Nucleus accumbens (tissue), 56 donors: ENCODE data around the gene OR10V1.
"Not testable (repeated sequence)": the region's sequence is repeated elsewhere in the genome, so short reads cannot be mapped to it uniquely, and the experiment has no call there.

Experiments used
- DNase-seq, 56 donors: peaks; one replicate each; lab custom pipeline; 2025; lab: John Stamatoyannopoulos, UW

The OR10V1 gene

GRCh38 chr11:59716051-59716450 is 2.4 kb upstream of the OR10V1 start:
- DNase-seq: no peak

DNA sequence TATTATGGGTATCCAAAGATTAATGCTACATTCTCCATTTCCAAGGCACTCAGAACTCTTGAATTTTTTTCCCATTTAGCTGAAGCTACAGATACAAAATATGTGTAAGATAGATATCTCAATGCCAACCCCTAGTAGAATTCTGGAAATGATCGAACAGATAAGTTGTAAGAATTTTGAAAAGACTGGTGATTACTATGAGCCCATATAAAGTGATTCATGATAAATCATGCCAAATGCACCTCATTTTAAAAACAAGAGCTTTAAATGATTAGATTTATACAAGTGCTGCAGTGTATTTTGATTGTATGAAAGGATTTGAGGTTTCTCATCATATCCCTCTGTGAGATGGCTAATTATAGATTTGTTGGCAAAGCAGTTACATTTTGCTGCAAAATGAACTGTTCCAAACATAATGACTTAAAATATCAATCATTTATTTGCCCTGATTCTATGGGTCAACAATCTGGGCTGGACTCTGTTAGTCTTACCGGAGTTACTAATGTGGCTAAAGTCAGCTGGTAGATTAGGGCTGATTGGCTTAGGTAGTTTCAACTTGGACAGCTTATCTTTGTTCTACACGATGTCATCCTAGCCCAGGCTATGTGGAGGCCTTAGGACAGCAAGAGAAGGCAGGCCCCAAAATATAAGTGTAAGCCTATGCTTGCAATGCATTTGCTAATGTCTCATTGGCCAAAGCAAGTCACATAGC is 3.4 kb downstream of the OR10V1 start:
- DNase-seq: no peak

GRCh38 chr11:59708537-59708936 is 5.1 kb downstream of the OR10V1 start:
- DNase-seq: no peak

DNA sequence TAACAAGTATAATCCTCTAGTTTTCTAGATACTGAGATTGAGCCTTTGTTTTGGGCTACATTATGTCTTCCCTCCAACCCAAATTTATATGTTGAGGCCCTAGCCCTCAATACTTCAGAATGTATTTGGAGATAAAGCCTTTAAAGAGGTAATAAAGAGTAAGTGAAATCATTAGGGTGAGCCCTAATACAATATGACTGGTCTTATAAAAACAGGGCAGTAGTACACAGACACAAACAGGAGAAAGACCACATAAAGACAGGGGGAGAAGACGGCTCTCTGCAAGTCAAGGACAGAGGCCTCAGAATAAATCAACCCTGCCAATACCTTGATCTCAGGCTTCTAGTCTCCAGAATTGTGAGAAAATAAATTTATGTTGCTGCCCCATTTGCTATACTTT is 6.3 kb downstream of the OR10V1 start:
- no peak for DNase-seq

- no peak for DNase-seq
Measured at GRCh38 chr11:59706518-59707285, 6.9 kb downstream of the OR10V1 start.

DNA sequence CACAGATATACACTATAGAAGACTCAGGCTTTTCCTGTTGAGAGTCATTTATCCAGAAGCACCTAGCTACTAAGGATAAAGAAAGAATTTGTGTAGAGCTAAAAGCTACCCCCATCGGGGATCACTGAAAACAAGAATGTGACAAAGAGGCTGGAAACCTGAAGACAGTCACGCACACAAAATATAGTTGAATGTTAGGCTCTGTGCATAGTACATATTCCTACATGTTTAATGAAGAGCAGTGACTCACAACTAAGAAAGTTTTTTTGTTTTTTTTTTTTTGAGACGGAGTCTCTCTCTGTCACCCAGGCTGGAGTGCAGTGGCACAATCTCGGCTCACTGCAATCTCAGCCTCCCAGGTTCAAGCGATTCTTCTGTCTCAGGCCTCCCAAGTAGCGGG is 8.4 kb downstream of the OR10V1 start:
- no peak for DNase-seq

DNA sequence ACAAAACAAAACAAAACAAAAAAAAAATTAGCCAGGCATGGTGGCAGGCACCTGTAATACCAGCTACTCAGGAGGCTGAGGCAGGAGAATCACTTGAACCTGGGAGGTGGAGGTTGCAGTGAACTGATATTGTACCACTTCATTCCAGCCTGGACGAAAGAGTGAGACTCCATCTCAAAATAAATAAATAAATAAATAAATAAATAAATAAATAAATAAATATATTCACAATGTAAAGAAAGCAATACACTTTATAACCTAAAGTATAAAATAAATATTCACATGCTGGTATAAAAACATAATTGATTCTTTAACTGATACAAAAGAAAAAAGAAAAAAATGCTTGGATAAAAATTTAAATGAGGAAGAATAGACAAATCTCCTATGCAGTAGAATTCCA is 10.1 kb downstream of the OR10V1 start:
- not testable (repeated sequence) for DNase-seq

GRCh38 chr11:59700157-59700556 is 13.5 kb downstream of the OR10V1 start:
- not testable (repeated sequence) for DNase-seq

- DNase-seq: no peak
Measured at GRCh38 chr11:59698506-59698905, 15.1 kb downstream of the OR10V1 start.

- DNase-seq: no peak
Measured at GRCh38 chr11:59692915-59693314, 20.7 kb downstream of the OR10V1 start.

DNA sequence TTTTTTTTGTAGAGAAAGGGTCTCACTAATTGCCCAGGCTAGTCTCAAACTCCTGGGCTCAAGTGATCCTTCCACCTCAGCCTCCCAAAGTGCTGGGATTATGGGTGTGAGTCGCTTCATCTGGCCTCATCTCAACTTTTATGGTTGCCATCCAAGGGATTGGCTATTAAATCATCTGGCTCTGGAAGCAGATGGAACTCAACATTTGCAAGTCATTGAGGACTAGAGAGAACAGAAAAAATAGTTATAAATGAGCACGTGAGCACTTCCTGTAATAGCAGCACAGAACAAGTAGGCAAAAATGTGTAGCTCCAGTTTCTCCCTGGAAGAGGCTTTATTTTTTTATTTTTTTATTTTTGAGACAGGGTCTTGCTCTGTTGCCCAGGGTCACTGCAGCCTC is 22.5 kb downstream of the OR10V1 start:
- no peak for DNase-seq

DNA sequence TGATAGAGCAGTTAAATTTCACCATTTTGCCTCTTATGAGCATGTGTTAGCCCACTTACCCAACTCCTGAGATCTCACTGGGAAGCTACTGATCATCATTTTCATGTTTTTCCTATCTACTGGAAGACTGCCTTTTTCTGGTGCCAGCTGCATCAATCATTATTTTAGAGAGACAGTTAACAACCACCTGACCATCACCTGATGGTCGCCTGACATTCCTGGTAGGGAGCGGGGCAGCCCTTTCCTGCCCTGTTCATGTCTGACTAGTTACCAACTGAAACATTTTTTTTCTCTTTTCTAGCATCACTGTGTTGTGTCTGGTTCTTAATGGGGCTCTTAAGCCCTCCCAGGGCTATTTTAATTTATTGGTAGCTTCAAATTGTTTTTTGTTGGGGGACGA is 24.6 kb downstream of the OR10V1 start:
- DNase-seq: no peak

- not testable (repeated sequence) for DNase-seq
Measured at GRCh38 chr11:59681260-59681725, 32.4 kb downstream of the OR10V1 start.

DNA sequence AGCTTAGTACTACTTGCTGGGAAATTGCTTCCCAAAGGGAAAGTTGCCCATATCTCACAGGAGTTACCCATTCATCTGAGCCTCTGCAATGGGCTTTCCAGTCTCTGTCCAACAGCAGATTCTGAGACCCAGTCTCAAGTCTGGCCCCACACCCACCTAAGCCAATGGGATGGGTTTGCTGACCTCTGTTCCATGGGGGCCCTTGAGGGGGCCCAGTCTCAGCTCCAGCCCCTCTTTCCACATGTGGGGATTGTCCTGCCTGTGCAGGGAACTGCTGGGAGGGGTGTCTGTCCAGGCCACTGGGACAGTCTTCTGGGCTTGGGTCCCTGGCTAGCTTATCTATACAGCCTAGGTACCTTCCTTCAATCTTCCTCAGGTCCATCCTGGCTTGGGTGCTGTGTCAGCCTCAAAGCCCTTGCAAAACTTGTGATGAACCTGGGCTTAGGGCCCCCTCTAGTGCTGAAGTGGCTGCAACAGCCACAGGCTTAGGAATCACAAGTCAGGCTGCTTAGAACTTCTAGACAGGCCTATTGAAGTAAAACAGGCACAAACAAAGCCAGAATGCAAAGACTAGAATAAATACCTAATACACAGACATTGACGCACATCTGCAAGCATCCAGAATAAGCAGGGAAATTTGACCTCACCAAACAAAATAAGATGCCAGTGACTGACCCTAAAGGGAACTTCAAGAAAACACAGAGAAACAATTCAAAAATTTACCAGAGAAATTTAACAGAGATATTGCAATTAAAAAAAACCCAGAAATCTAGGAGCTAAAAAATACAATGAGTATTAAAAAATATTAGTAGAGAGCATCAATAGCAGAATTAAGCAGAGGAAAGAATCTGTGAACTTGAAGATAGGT is 33.1 kb downstream of the OR10V1 start:
- peak in 14 of 56 donors; percentile 1 to 43 (median 4) for DNase-seq

GRCh38 chr11:59679347-59679746 is 34.3 kb downstream of the OR10V1 start:
- DNase-seq: no peak

DNA sequence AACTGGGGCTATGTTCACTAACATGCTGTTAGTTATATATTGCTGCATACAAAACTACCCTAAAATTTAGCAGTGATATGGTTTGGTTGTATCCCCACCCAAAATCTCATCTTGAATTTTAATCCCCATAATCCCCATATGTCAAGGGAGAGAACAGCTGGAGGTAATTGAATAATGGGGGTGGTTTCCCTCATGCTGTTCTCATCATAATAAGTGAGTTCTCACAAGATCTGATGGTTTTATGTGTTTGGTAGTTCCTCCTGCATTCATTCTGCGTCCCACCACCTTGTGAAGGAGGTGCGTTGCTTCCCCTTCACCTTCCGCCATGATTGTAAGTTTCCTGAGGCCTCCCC is 34.9 kb downstream of the OR10V1 start:
- DNase-seq: no peak

- no peak for DNase-seq
Measured at GRCh38 chr11:59678118-59678812, 35.4 kb downstream of the OR10V1 start.

DNA sequence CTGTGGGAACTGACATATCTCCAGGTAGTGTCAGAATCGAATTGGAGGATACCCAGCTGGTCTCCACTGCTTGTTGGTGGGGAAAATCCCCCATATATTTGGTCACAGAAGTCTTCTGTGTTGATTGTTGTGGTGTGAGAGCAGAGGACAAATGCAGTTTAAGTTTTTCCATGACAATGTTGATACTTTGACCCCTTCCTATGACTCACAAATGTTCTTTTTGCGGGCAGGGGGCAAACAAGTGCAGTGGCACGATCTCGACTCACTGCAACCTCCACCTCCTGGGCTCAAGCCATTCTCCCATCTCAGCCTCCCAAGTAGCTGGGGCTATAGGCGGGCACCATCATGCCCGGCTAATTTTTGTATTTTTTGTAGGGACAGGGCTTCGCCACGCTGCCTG is 37.4 kb downstream of the OR10V1 start:
- no peak for DNase-seq

DNA sequence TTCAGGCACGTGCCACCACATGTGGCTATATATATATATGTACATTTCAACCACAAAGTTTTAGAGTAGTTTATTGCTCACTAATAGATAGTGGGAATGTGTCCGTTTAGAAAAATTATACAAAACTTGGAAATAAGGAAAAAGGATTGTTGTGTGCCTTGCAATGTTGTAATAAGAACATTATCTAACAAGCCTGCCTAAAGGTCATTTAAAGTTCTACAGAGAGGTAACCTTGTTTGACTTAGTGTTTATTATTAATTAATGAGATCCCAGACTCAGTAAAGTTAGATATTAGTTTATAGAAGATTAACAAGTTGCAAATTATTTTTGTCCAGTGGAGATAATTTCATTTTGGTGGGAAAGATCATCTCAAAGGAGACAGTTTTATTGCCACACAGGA is 39.4 kb downstream of the OR10V1 start:
- DNase-seq: no peak

DNA sequence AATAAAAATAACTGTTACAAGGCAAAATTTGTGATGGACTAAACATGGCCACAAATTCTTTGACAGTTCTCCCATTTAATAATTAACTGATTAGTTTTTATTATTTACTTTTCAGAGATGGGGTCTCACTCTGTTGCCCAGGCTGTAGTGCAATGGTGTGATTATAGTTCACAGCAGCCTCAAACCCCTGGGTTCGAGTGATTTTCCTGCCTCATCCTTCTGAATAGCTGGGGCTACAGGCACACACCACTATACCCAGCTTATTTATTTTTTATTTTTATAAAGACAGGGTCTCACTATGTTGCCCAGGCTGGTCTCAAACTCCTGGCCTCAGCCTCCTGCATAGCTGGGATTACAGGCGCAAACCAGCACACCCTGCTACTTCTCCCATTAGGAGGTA is 40.4 kb downstream of the OR10V1 start:
- DNase-seq: no peak

- DNase-seq: no peak
Measured at GRCh38 chr11:59671471-59671870, 42.2 kb downstream of the OR10V1 start.
